ENCODE measurements around the gene NFATC1.

DNA sequence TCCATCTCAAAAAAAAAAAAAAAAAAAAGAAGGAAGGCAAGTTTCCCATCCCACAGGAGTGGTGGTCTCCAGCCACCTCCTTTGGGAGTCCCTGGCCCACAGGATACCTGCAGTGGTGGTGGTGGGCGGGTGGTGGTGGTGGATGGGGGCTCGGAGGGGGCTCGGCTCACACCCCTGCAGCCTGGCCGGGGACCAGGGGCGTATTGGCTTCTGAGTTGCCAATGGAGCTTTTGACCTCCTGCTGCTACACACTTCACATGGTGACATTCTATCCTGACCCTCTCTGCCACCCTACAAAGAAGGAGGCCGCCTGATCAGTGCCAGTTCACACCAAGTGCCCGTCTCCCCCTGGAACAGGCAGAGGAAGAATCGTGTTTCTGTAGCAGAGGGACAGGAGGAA, 119.6 kb downstream of the NFATC1 start:
- TF ChIP-seq, protein P1, sequence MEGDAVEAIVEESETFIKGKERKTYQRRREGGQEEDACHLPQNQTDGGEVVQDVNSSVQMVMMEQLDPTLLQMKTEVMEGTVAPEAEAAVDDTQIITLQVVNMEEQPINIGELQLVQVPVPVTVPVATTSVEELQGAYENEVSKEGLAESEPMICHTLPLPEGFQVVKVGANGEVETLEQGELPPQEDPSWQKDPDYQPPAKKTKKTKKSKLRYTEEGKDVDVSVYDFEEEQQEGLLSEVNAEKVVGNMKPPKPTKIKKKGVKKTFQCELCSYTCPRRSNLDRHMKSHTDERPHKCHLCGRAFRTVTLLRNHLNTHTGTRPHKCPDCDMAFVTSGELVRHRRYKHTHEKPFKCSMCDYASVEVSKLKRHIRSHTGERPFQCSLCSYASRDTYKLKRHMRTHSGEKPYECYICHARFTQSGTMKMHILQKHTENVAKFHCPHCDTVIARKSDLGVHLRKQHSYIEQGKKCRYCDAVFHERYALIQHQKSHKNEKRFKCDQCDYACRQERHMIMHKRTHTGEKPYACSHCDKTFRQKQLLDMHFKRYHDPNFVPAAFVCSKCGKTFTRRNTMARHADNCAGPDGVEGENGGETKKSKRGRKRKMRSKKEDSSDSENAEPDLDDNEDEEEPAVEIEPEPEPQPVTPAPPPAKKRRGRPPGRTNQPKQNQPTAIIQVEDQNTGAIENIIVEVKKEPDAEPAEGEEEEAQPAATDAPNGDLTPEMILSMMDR (conservative IDR thresholded peaks at IDR 0.05), result no peak
- TF ChIP-seq ZFX (IDR thresholded peaks at IDR 0.05), result no peak

Measured in C4-2B (cell line).